Cardiac septum (tissue), 1 donor: ENCODE measurements around the gene MDK. TPM values are rescaled to one million over a fixed set of nuclear protein-coding genes. Genes with fewer than 3 reads are reported as not detected.

Experiments
- DNase-seq: peaks from one replicate; pipeline ENCODE4 v3.0.0-alpha.2; 2020; ENCODE audit warnings: low spot score
- intact Hi-C: fragments of 100-400 bp; cut with DNase I; formaldehyde crosslinking; loops from one replicate; pipeline ENCODE4 v1.14.0; 2022
- microRNA-seq: library from miRNA; unstranded; fragments of <30 nt; microRNA quantifications from one replicate; pipeline ENCODE4 v1.2.0, GENCODE V29; 2020
- total RNA-seq: library from RNA; stranded (reverse); fragmentation: NEBNext Ultra II Directional; extraction: Animal tissue kit (Norgen Biotek cat#: 25700); gene quantifications from one replicate; pipeline ENCODE4 v1.2.1, GENCODE V29; 2021
- donor health status: DM: no; HTN: no; CAD: no.

Gene MDK
- total RNA-seq, 1 donor from 2014 or later: 6.2 TPM

DNA sequence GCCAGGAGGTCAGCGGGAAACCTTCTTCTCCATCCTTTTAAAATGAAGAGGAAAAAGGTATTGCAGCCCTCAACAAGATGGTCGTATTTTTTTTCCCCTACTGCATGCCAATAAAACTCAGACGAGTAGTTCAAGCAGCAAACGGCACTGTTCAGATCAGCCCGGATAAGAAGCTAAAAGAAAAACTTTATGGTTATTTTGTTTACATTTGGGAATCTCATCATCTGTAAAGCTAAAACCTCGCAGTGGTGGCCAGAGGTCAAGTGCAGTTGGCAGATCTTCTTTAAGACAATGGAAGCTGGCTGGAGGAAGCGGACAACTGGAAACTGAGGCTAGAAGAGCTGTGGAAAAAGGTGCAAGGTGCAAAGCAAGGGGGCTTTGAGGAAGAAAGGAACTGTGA is 41.1 kb downstream of the MDK start:
- no peak for DNase-seq
- intact Hi-C loops: no loop called here

DNA sequence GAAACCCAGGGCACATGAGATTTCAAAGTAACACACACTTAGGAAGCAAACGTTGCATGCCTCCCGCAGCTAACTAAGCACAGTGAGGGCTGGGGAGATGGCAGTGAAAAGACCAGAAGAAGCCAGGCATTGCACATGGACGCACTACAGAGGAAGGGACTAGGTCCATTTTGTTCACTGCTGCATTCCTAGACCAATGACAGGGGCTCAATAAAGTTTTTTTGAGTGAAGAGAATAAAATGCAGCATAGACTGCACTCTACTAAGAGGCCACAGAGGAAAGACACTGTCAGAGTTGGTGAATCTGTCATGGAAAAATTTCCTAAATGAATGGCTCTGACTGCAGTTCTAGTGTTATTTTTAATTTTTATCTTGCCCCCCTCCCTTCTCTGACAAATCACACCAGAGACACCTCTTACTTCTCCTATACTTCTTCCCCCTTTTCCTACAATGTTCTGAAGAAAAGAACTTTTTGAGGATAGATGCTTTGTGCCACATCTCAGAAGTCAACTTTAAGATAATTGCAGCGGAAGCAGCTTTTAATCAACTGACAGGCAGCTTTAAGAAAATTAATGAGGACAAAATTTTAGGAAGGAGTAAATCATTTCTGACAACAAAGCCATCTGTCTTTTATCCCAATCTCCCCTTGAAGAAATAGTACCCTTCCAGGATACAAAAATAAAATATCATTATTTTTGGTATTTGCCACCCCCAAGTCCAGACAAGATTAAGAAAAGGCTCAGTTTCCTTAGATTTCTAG is 44.9 kb downstream of the MDK start:
- intact Hi-C loops: no loop called here
- no peak for DNase-seq

- no peak for DNase-seq
- intact Hi-C loops: no loop called here
Observed at GRCh38 chr11:46427364-46427763, 45.9 kb downstream of the MDK start.

GRCh38 chr11:46429717-46430116 is 48.2 kb downstream of the MDK start:
- DNase-seq: no peak
- intact Hi-C loops: no loop called here

- intact Hi-C loops: no loop called here
Observed at GRCh38 chr11:46431211-46431610, 49.7 kb downstream of the MDK start.

More at GRCh38 chr11:46431211-46431610, 49.7 kb downstream of the MDK start:
- no peak for DNase-seq

Small RNAs within 50 kb of the gene (microRNA-seq; reads per million reads assigned to microRNA genes)
- gene MIR4688: not detected

Other genes with a start within 250 kb of the MDK start
- gene CREB3L1, start 104.0 kb upstream of the MDK start, total RNA-seq: 8.6 TPM
- 66.8 TPM for gene DGKZ, start 34.2 kb upstream of the MDK start, total RNA-seq
- gene CHRM4, start 10.1 kb downstream of the MDK start, total RNA-seq: 0.27 TPM
- 18.0 TPM for gene AMBRA1, start 212.4 kb downstream of the MDK start, total RNA-seq
- 2.9 TPM for gene HARBI1, start 235.6 kb downstream of the MDK start, total RNA-seq
- 43.4 TPM for gene ATG13, start 235.9 kb downstream of the MDK start, total RNA-seq